ENCODE measurements around the gene NT5E. TPM values are rescaled to one million over a fixed set of nuclear protein-coding genes. Genes with fewer than 3 reads are reported as not detected.

Gene NT5E
- total and polyA plus RNA-seq, 2 donors (not counting 3 experiments of a cell fraction or from before 2014, with no cell fraction given) = 59.3 to 115 TPM

GRCh38 chr6:85496856-85497255 is 47.0 kb downstream of the NT5E start:
- dilution Hi-C loops (cut with MboI; ENCODE audit: extremely low pct_ligation_motif_present, low sequenced_read_pairs) = no loop called here
- no TSS peak for BruUV-seq (replicated peaks)
- H3K4me2 ChIP-seq (ENCODE audit: insufficient read depth, low read length) = no peak overlapping the region
- H3K4me3 ChIP-seq (replicated peaks in 1 of 3; ENCODE audit: insufficient read depth in 1 of 3, low read depth in 1 of 3, low read length in 3 of 3) = no peak overlapping the region
- intact Hi-C loops (cut with micrococcal nuclease) = no loop called here
- no peaks in the 10 kb centered on the region for H3K36me3 ChIP-seq (ENCODE audit: control insufficient read depth in 2 of 2, extremely low read depth in 1 of 2, insufficient read depth in 2 of 2, low read length in 2 of 2)
- peaks cover 7% of the 10 kb centered on the region for H3K4me1 ChIP-seq (ENCODE audit: control insufficient read depth, extremely low read depth, insufficient read depth, low read length)
- no peaks in the 10 kb centered on the region for H3K9me1 ChIP-seq (replicated peaks; ENCODE audit: control insufficient read depth, extremely low read depth, insufficient read depth, low read length)
- H2AFZ ChIP-seq (ENCODE audit: low read depth, low read length) = no peak overlapping the region
- no peaks in the 10 kb centered on the region for H3K9me3 ChIP-seq (replicated peaks; ENCODE audit: control insufficient read depth, insufficient read depth, low read length)
- TF ChIP-seq, protein P1, sequence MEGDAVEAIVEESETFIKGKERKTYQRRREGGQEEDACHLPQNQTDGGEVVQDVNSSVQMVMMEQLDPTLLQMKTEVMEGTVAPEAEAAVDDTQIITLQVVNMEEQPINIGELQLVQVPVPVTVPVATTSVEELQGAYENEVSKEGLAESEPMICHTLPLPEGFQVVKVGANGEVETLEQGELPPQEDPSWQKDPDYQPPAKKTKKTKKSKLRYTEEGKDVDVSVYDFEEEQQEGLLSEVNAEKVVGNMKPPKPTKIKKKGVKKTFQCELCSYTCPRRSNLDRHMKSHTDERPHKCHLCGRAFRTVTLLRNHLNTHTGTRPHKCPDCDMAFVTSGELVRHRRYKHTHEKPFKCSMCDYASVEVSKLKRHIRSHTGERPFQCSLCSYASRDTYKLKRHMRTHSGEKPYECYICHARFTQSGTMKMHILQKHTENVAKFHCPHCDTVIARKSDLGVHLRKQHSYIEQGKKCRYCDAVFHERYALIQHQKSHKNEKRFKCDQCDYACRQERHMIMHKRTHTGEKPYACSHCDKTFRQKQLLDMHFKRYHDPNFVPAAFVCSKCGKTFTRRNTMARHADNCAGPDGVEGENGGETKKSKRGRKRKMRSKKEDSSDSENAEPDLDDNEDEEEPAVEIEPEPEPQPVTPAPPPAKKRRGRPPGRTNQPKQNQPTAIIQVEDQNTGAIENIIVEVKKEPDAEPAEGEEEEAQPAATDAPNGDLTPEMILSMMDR (IDR thresholded peaks at IDR 0.05; ENCODE audit: extremely low read depth in 1 of 2, insufficient read depth in 1 of 2, low read depth in 1 of 2, low read length in 2 of 2) = no peak
- TF ChIP-seq MAX (IDR thresholded peaks at IDR 0.05; ENCODE audit: insufficient read depth, insufficient read length) (no peak), MYC (IDR thresholded peaks at IDR 0.05; ENCODE audit: low read depth, low read length) (no peak), EZH2 (IDR thresholded peaks at IDR 0.05; ENCODE audit: borderline replicate concordance, low read depth, low read length, severe bottlenecking) (no peak), FOS (IDR thresholded peaks at IDR 0.05; ENCODE audit: borderline replicate concordance, insufficient read depth, low read length) (no peak), GATA2 (IDR thresholded peaks at IDR 0.05; ENCODE audit: insufficient read depth, insufficient read length, low read depth, low read length) (no peak), JUN (IDR thresholded peaks at IDR 0.05; ENCODE audit: borderline replicate concordance, insufficient read depth, insufficient read length, low read depth) (no peak)
- FAIRE-seq (no peak), DNase-seq (ENCODE audit: low read depth, low spot score) (no peak)
- no peak overlapping the region for H3K27ac ChIP-seq (ENCODE audit: insufficient read depth, low read depth, low read length)
- no peaks in the 10 kb centered on the region for H3K27me3 ChIP-seq (ENCODE audit: control insufficient read depth in 2 of 2, insufficient read depth in 2 of 2, low read length in 2 of 2)
- ChIA-PET CTCF (interaction anchor here (2.1 kb wide), 1 partner anchor 14 kb away, joined by 13 read pairs; no protein-coding TSS in a partner anchor), POLR2A (no interaction called here)
- no peaks in the 10 kb centered on the region for H4K20me1 ChIP-seq (replicated peaks; ENCODE audit: control insufficient read depth, extremely low read depth, insufficient read depth, low read length)
- no peaks in the 10 kb centered on the region for H3K79me2 ChIP-seq (ENCODE audit: control insufficient read depth, insufficient read depth, low read length)
- H3K9ac ChIP-seq (replicated peaks; ENCODE audit: extremely low read depth, insufficient read depth, low read length) = no peak overlapping the region
